OCI-M2 (cell line): ENCODE results near the gene LMAN2L.

Source experiments
- DNase-seq: peaks from one replicate; lab custom pipeline; 2025; ENCODE audit not compliant: unreplicated experiment; lab: John Stamatoyannopoulos, UW

Gene LMAN2L

GRCh38 chr2:96760036-96760985 is 20.4 kb upstream of the LMAN2L start, which contains the start of gene CNNM4:
Gene CNNM4 (plus strand): TSS chr2:96760902. CDS start chr2:96761000, 98 bp downstream.
- peak; percentile 22 for DNase-seq

- no peak for DNase-seq
Observed at GRCh38 chr2:96759548-96759947, 19.7 kb upstream of the LMAN2L start.

- DNase-seq, result no peak
Observed at GRCh38 chr2:96758987-96759386, 19.1 kb upstream of the LMAN2L start.

- no peak for DNase-seq
Observed at GRCh38 chr2:96757477-96757860, 17.6 kb upstream of the LMAN2L start.

- DNase-seq, result no peak
Observed at GRCh38 chr2:96756788-96757476, 17.1 kb upstream of the LMAN2L start.

- no peak for DNase-seq
Observed at GRCh38 chr2:96754317-96754716, 14.5 kb upstream of the LMAN2L start.

GRCh38 chr2:96753661-96754282 is 13.9 kb upstream of the LMAN2L start:
- DNase-seq, result no peak

GRCh38 chr2:96751800-96752199 is 11.9 kb upstream of the LMAN2L start:
- DNase-seq, result no peak

- DNase-seq, result no peak
Observed at GRCh38 chr2:96747061-96747617, 7.3 kb upstream of the LMAN2L start.

- no peak for DNase-seq
Observed at GRCh38 chr2:96739076-96739632, 710 bp downstream of the LMAN2L start.

- DNase-seq, result no peak
Observed at GRCh38 chr2:96737831-96738230, 2.0 kb downstream of the LMAN2L start.

GRCh38 chr2:96737251-96737650 is 2.6 kb downstream of the LMAN2L start:
- no peak for DNase-seq

GRCh38 chr2:96734880-96735583 is 4.8 kb downstream of the LMAN2L start:
- no peak for DNase-seq

- no peak for DNase-seq
Observed at GRCh38 chr2:96733931-96734330, 5.9 kb downstream of the LMAN2L start.

GRCh38 chr2:96730212-96730611 is 9.7 kb downstream of the LMAN2L start:
- DNase-seq, result no peak

GRCh38 chr2:96729748-96730147 is 10.1 kb downstream of the LMAN2L start:
- no peak for DNase-seq

- no peak for DNase-seq
Observed at GRCh38 chr2:96727431-96727830, 12.4 kb downstream of the LMAN2L start.

GRCh38 chr2:96726131-96726530 is 13.7 kb downstream of the LMAN2L start:
- DNase-seq, result no peak

- DNase-seq, result no peak
Observed at GRCh38 chr2:96716388-96716787, 23.5 kb downstream of the LMAN2L start.

- no peak for DNase-seq
Observed at GRCh38 chr2:96715658-96716057, 24.2 kb downstream of the LMAN2L start.
